A673 (cell line): ENCODE data around the gene ESR1. TPM values are rescaled to one million over a fixed set of nuclear protein-coding genes. Genes with fewer than 3 reads are reported as not detected.

ENCODE experiments used
- BruUV-seq: library from RNA; stranded (reverse); fragments of 400-500 nt; replicated peaks from 2 replicates; lab custom pipeline; 2021; lab: Mats Ljungman, UMichigan
- CTCF ChIA-PET: fragments of 300-600 bp; sonication (Branson Sonifier 250); formaldehyde crosslinking; loops from one replicate; lab custom pipeline; 2022; ENCODE audit warnings: antibody characterized with exemption; lab: Charles Lee
- POLR2A ChIA-PET: fragments of 300-600 bp; sonication (Branson Sonifier 250); formaldehyde crosslinking; loops from one replicate; lab custom pipeline; 2022; ENCODE audit warnings: antibody characterized with exemption; ENCODE audit not compliant: low non-redundant PET; lab: Charles Lee
- DNase-seq: peaks from one replicate; pipeline ENCODE4 v3.0.0-alpha.2; 2015; ENCODE audit warnings: low spot score
- H3K27ac ChIP-seq: fragments of 200-600 bp; sonication (generic); 2 replicates; pipeline ENCODE4 v1.5.1; 2016; ENCODE audit warnings: mixed run types, low read depth, mild to moderate bottlenecking, mixed read lengths, antibody characterized with exemption, low read length; ENCODE audit not compliant: poor library complexity, severe bottlenecking
- H3K27me3 ChIP-seq: fragments of 200-600 bp; sonication (generic); replicated peaks from 2 replicates; pipeline ENCODE4 v1.6.1; 2017; ENCODE audit warnings: mixed run types, low read depth, mild to moderate bottlenecking, mixed read lengths, antibody characterized with exemption, low read length; ENCODE audit not compliant: insufficient read depth, poor library complexity
- H3K36me3 ChIP-seq: fragments of 200-600 bp; sonication (generic); 2 replicates; pipeline ENCODE4 v1.6.1; 2016; ENCODE audit warnings: mixed run types, mild to moderate bottlenecking, mixed read lengths, antibody characterized with exemption, low read length; ENCODE audit not compliant: insufficient read depth, poor library complexity, severe bottlenecking
- H3K4me1 ChIP-seq: fragments of 200-600 bp; sonication (generic); 2 replicates; pipeline ENCODE4 v1.6.1; 2017; ENCODE audit warnings: mixed run types, mild to moderate bottlenecking, mixed read lengths, antibody characterized with exemption, low read length; ENCODE audit not compliant: insufficient read depth, poor library complexity, severe bottlenecking
- H3K4me3 ChIP-seq: fragments of 200-600 bp; sonication (generic); 2 replicates; pipeline ENCODE4 v1.5.1; 2016; ENCODE audit warnings: low read depth, mixed run types, mild to moderate bottlenecking, mixed read lengths, low read length; ENCODE audit not compliant: poor library complexity, severe bottlenecking
- H3K9me3 ChIP-seq: fragments of 200-600 bp; sonication (generic); 2 replicates; pipeline ENCODE4 v1.6.1; 2016; ENCODE audit warnings: mixed run types, low read depth, mild to moderate bottlenecking, mixed read lengths, antibody characterized with exemption, low read length; ENCODE audit not compliant: poor library complexity, severe bottlenecking
- EZH2 ChIP-seq: fragments of 200-600 bp; sonication (generic); IDR thresholded peaks from 2 replicates; pipeline ENCODE4 v1.6.1; 2017; ENCODE audit warnings: borderline replicate concordance, low read depth, mild to moderate bottlenecking, mixed read lengths, antibody characterized with exemption, low read length; ENCODE audit not compliant: poor library complexity, severe bottlenecking
- intact Hi-C: fragments of 100-400 bp; cut with micrococcal nuclease; formaldehyde crosslinking; loops from one replicate; pipeline ENCODE4 v1.10.0; 2022; ENCODE audit not compliant: unreplicated experiment
- total RNA-seq: library from RNA; stranded (reverse); gene quantifications from 2 replicates; pipeline ENCODE4 v1.2.3, GENCODE V29; 2021
- TF ChIP-seq, protein P1 (sequence below): fragments of 300-800, 200-600 bp; sonication (generic); conservative IDR thresholded peaks from 2 replicates; pipeline ENCODE4 v1.5.1; 2017; ENCODE audit warnings: low read depth, mild to moderate bottlenecking, antibody characterized with exemption, low read length, moderate library complexity, mixed read lengths

Gene ESR1
- total RNA-seq, 1 experiment from 2014 or later = not detected

DNA sequence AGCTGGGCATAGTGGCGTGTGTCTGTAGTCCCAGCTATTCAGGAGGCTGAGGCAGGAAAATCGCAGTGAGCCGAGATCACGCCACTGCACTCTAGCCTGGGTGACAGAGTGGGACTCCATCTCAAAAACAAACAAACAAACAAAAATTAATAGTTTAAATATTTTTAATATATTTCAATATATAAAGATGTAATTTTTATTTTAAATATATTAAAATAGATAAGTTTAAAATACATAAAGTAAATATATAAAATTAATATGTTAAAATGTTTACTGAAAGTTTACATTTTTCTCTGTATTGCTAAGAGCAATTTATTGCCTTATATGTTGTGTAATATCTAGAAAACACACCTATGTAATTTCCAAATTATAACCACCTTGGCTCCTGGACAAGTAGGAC lies 44.7 kb upstream of the ESR1 start:
- Histone ChIP-seq H3K27me3 (peaks cover 11% of the 10 kb centered on the region), H3K27ac (no peak overlapping the region), H3K4me3 (no peak overlapping the region), H3K9me3 (no peaks in the 10 kb centered on the region), H3K4me1 (peaks cover 5% of the 10 kb centered on the region), H3K36me3 (no peaks in the 10 kb centered on the region)
- no peak for DNase-seq
- TF ChIP-seq, protein P1, sequence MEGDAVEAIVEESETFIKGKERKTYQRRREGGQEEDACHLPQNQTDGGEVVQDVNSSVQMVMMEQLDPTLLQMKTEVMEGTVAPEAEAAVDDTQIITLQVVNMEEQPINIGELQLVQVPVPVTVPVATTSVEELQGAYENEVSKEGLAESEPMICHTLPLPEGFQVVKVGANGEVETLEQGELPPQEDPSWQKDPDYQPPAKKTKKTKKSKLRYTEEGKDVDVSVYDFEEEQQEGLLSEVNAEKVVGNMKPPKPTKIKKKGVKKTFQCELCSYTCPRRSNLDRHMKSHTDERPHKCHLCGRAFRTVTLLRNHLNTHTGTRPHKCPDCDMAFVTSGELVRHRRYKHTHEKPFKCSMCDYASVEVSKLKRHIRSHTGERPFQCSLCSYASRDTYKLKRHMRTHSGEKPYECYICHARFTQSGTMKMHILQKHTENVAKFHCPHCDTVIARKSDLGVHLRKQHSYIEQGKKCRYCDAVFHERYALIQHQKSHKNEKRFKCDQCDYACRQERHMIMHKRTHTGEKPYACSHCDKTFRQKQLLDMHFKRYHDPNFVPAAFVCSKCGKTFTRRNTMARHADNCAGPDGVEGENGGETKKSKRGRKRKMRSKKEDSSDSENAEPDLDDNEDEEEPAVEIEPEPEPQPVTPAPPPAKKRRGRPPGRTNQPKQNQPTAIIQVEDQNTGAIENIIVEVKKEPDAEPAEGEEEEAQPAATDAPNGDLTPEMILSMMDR = no peak
- no peak for TF ChIP-seq EZH2
- intact Hi-C loops = loop anchor here (10.0 kb wide), 2 partner anchors 328 to 572 kb away; no protein-coding TSS in a partner anchor
- ChIA-PET POLR2A (no interaction called here), CTCF (no interaction called here)
- no TSS peak for BruUV-seq

DNA sequence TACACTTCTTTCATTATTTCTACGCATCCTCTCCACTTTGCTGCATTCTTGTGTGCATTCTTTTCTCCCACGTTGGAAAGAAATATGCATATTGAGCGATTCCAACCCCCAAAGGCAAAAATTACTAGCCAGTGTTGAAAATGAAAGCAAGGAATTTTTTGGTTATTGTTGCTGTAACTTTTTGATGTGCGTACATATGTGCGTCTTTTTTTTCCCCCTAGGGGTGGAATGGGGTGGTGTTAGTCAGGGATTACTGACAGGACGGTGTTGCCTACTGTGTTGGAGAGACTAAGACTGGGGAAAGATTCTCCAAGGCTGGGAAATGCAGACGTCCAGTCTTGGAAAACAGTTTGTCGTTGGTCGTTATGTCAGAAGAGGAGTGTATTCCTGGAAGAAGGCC lies 44.2 kb upstream of the ESR1 start:
- DNase-seq = peak; percentile 47
- H3K4me1 ChIP-seq = peaks cover 5% of the 10 kb centered on the region
- H3K4me3 ChIP-seq = no peak overlapping the region
- H3K36me3 ChIP-seq = no peaks in the 10 kb centered on the region
- intact Hi-C loops = loop anchor here (10.0 kb wide), 2 partner anchors 329 to 571 kb away; no protein-coding TSS in a partner anchor
- ChIA-PET CTCF (no interaction called here), POLR2A (no interaction called here)
- H3K27me3 ChIP-seq = peaks cover 14% of the 10 kb centered on the region
- no TSS peak for BruUV-seq
- TF ChIP-seq, protein P1 = peak; percentile 44
- no peak for TF ChIP-seq EZH2
- H3K27ac ChIP-seq = no peak overlapping the region
- H3K9me3 ChIP-seq = no peaks in the 10 kb centered on the region

DNA sequence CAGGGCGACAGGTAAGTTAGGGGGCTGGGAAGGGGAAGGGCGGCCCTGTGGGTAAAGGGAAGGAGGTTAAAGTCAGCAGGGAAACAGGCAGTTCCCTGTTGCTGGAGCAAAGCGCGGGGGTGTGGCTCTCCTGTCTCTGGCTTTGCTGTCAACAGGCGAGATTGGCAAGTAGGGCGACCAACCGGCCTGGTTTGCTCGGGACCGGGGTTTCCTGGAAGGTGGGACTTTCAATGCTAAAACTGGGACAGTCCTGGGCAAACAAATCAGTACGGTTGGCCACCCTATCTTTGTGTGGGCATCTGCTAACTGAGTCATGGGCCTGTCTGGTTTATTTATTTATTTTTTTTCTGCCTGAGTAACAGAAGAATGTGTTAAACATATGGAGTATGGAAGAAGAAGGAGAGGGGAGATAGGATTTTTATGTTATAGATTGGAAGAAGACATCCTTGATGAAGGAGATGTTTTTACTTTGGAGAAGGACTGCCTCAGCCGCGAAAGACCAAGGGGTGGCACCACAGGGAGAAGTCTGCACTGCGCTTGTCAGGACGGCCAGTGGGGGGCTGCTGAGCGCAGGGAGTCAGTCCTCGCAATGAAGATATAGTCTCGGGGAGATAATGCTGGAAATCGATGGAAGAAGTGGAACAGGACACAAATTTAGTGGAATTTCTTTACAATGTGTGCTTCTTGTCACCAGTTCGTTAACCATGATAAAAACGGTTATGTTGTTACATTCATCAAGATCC lies 43.4 kb upstream of the ESR1 start:
- Histone ChIP-seq H3K27me3 (peaks cover 19% of the 10 kb centered on the region), H3K4me3 (peak overlapping the region; percentile 5), H3K4me1 (peaks cover 5% of the 10 kb centered on the region), H3K27ac (no peak overlapping the region), H3K9me3 (no peaks in the 10 kb centered on the region), H3K36me3 (no peaks in the 10 kb centered on the region)
- ChIA-PET POLR2A (no interaction called here), CTCF (no interaction called here)
- intact Hi-C loops = loop anchor here (1.0 to 10.0 kb wide), 4 partner anchors 329 to 571 kb away; no protein-coding TSS in a partner anchor
- TF ChIP-seq, protein P1 = peak; percentile 78
- TF ChIP-seq EZH2 = no peak
- BruUV-seq = no TSS peak
- peak; percentile 79 for DNase-seq
